Measurements from ENCODE around the gene GSN.

- no peak for TF ChIP-seq POLR2A (IDR thresholded peaks at IDR 0.05)
- no peak for TF ChIP-seq CTCF (IDR thresholded peaks at IDR 0.05)
Measured at GRCh38 chr9:121259498-121259897, 8.5 kb upstream of the GSN start.

All from gastroesophageal sphincter (tissue), 3 donors.